GM23248 (cell line): ENCODE measurements around the gene STARD13. TPM values are rescaled to one million over a fixed set of nuclear protein-coding genes. Genes with fewer than 3 reads are reported as not detected.

Source experiments
- DNase-seq: peaks from one replicate; pipeline ENCODE4 v3.0.0-alpha.2; 2015
- H2AFZ ChIP-seq: fragments of 200-600 bp; sonication (generic); 2 replicates; pipeline ENCODE4 v1.6.1; 2016; ENCODE audit warnings: antibody characterized with exemption
- H3F3A ChIP-seq: fragments of 200-600 bp; sonication (generic); 2 replicates; pipeline ENCODE4 v1.6.1; 2016; ENCODE audit warnings: mild to moderate bottlenecking, antibody characterized with exemption, mixed run types; ENCODE audit not compliant: insufficient read depth
- H3K27ac ChIP-seq: fragments of 200-600 bp; sonication (generic); 2 replicates; pipeline ENCODE4 v1.5.1; 2016; ENCODE audit warnings: mild to moderate bottlenecking
- H3K27me3 ChIP-seq: fragments of 200-600 bp; sonication (generic); replicated peaks from 2 replicates; pipeline ENCODE4 v1.6.1; 2016; ENCODE audit warnings: mild to moderate bottlenecking; ENCODE audit not compliant: insufficient read depth
- H3K36me3 ChIP-seq: fragments of 200-600 bp; sonication (generic); 2 replicates; pipeline ENCODE4 v1.6.1; 2016; ENCODE audit warnings: low read depth, mild to moderate bottlenecking
- H3K4me1 ChIP-seq: fragments of 200-600 bp; sonication (generic); 2 replicates; pipeline ENCODE4 v1.6.1; 2016; ENCODE audit warnings: mild to moderate bottlenecking; ENCODE audit not compliant: insufficient read depth
- H3K4me2 ChIP-seq: fragments of 200-600 bp; sonication (generic); one replicate; pipeline ENCODE4 v1.6.1; 2016; ENCODE audit warnings: mild to moderate bottlenecking; ENCODE audit not compliant: unreplicated experiment
- H3K4me3 ChIP-seq: fragments of 200-600 bp; sonication (generic); 2 replicates; pipeline ENCODE4 v1.5.1; 2016; ENCODE audit warnings: mild to moderate bottlenecking
- H3K79me2 ChIP-seq: fragments of 200-600 bp; sonication (generic); 2 replicates; pipeline ENCODE4 v1.6.1; 2016; ENCODE audit warnings: mild to moderate bottlenecking; ENCODE audit not compliant: insufficient read depth
- H3K9ac ChIP-seq: fragments of 200-600 bp; sonication (generic); 2 replicates; pipeline ENCODE4 v1.6.1; 2016; ENCODE audit warnings: mild to moderate bottlenecking
- H3K9me2 ChIP-seq: fragments of 200-600 bp; sonication (generic); 2 replicates; pipeline ENCODE4 v1.6.1; 2016; ENCODE audit warnings: mixed run types, mild to moderate bottlenecking, moderate library complexity; ENCODE audit not compliant: insufficient read depth
- H3K9me3 ChIP-seq: fragments of 200-600 bp; sonication (generic); one replicate; pipeline ENCODE4 v1.6.1; 2017; ENCODE audit warnings: low read depth
- H4K20me1 ChIP-seq: fragments of 200-600 bp; sonication (generic); 2 replicates; pipeline ENCODE4 v1.6.0; 2016; ENCODE audit not compliant: insufficient read depth
- EZH2 ChIP-seq: fragments of 200-600 bp; sonication (generic); IDR thresholded peaks from 2 replicates; pipeline ENCODE4 v1.6.1; 2018; ENCODE audit warnings: antibody characterized with exemption, mild to moderate bottlenecking; ENCODE audit not compliant: insufficient read depth, poor library complexity, severe bottlenecking
- EZH2phosphoT487 ChIP-seq: fragments of 200-600 bp; sonication (generic); IDR thresholded peaks from 2 replicates; pipeline ENCODE4 v1.6.1; 2018; ENCODE audit warnings: antibody characterized with exemption, moderate library complexity, mild to moderate bottlenecking, low read depth; ENCODE audit not compliant: insufficient read depth
- WGBS, 2 experiments: methylation state at CpG; one replicate each; pipeline ENCODE4 v1.1.6; 2015 to 2017; ENCODE audit warnings: low lambda C conversion rate in 2 of 2, low coverage in 1 of 2; ENCODE audit errors: missing lambda C conversion rate in 2 of 2; 5-methylcytosine and 5-hydroxymethylcytosine counted together
- in situ Hi-C: fragments of 300-500 bp; cut with MboI; formaldehyde crosslinking; loops from 2 replicates; pipeline ENCODE4 v1.15.0; 2020
- polyA plus RNA-seq: library from polyadenylated mRNA; unstranded; fragments of >200 nt; fragmentation: Nextera tagmentation; extraction: Ambion mirVana; gene quantifications from 2 replicates; pipeline ENCODE4 v1.2.1, GENCODE V29; 2016
- total RNA-seq: library from RNA; depleted of rRNA; stranded (reverse); fragments of >200 nt; shearing (Covaris generic); gene quantifications from 2 replicates; pipeline ENCODE4 v1.2.3, GENCODE V29; 2014; rRNA removed

The STARD13 gene, protein sequence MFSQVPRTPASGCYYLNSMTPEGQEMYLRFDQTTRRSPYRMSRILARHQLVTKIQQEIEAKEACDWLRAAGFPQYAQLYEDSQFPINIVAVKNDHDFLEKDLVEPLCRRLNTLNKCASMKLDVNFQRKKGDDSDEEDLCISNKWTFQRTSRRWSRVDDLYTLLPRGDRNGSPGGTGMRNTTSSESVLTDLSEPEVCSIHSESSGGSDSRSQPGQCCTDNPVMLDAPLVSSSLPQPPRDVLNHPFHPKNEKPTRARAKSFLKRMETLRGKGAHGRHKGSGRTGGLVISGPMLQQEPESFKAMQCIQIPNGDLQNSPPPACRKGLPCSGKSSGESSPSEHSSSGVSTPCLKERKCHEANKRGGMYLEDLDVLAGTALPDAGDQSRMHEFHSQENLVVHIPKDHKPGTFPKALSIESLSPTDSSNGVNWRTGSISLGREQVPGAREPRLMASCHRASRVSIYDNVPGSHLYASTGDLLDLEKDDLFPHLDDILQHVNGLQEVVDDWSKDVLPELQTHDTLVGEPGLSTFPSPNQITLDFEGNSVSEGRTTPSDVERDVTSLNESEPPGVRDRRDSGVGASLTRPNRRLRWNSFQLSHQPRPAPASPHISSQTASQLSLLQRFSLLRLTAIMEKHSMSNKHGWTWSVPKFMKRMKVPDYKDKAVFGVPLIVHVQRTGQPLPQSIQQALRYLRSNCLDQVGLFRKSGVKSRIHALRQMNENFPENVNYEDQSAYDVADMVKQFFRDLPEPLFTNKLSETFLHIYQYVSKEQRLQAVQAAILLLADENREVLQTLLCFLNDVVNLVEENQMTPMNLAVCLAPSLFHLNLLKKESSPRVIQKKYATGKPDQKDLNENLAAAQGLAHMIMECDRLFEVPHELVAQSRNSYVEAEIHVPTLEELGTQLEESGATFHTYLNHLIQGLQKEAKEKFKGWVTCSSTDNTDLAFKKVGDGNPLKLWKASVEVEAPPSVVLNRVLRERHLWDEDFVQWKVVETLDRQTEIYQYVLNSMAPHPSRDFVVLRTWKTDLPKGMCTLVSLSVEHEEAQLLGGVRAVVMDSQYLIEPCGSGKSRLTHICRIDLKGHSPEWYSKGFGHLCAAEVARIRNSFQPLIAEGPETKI
- total RNA-seq (13.4 and 16.6 TPM in 2 replicates), polyA plus RNA-seq (13.2 and 13.8 TPM in 2 replicates)

DNA sequence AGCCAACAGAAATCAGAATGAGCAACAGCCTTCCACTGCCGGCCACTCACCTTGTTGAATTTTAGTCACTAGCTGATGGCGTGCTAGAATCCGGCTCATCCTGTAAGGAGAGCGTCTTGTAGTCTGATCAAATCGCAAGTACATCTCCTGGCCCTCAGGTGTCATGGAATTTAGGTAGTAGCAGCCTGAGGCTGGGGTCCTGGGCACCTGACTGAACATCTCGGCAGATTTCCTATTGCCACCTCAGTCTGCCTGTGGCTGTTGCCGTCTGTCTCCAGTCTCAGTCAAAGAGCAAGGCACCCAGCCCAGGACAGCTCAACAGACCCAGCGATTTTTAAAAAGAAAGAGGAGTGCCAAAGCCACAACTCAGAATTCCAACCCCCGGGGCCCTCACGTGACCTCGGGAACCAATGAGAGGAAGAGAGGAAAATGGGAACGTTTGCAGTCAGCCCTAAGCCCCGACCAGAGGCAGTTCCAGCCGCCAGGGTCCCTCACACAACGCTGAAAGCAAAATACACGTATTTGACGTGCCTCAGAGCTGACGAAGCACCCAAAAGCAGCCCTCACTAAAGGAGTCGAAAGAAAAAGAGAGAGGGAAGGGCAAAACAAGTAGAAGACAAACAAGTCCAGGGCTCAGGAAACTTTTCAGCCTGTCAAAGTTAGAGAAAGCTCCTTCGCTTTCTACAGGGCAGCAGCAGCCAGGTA lies at the start of gene STARD13:
STARD13 (minus strand) TSS at position 336 of the 705 bp plus-strand sequence; CDS start at position 219, 117 bp downstream.
- peaks cover 47% of the 10 kb centered on the region for H3K79me2 ChIP-seq
- no peaks in the 10 kb centered on the region for H3K27me3 ChIP-seq
- peak within 1 kb of the TSS; percentile 85 for H2AFZ ChIP-seq
- in situ Hi-C loops = no loop called here
- peak within 1 kb of the TSS; percentile 98 for H3K4me3 ChIP-seq
- WGBS, 2 experiments = 0 to 1% methylated on average over 20 of the region's 20 CpGs
- peak; percentile 99 for DNase-seq
- H3K4me1 ChIP-seq = peaks cover 35% of the 10 kb centered on the region
- H3K27ac ChIP-seq = peak within 1 kb of the TSS; percentile 95
- no peaks in the 10 kb centered on the region for H3K36me3 ChIP-seq
- no peaks in the 10 kb centered on the region for H4K20me1 ChIP-seq
- H3K4me2 ChIP-seq = peak within 1 kb of the TSS; percentile 96
- H3K9ac ChIP-seq = peak within 1 kb of the TSS; percentile 95
- TF ChIP-seq EZH2 (no peak), EZH2phosphoT487 (no peak)
- H3K9me2 ChIP-seq = no peaks in the 10 kb centered on the region
- no peaks in the 10 kb centered on the region for H3K9me3 ChIP-seq
- H3F3A ChIP-seq = peaks cover 55% of the 10 kb centered on the region

DNA sequence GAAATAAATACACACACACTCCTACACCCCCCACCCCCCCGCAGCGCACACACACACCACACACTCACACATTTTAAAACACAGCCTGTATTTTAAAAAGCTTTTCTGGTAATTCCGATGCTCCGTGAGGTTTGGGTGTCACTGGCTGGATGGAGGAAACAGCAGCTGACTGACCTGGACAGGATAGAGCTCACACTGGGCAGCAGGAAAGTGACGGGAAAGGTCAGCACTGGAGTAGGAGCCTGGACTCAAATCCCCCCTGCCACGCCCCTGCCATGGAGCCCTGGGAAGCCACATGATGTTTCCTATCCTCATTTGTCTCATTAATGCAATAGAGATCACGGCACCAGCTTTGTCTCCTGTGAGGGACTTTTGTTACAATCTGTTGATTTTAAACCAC lies 49.3 kb upstream of the STARD13 start:
- Histone ChIP-seq H2AFZ (no peak overlapping the region), H3K9me3 (no peaks in the 10 kb centered on the region), H3K4me3 (no peak overlapping the region), H3K27ac (no peak overlapping the region), H4K20me1 (no peaks in the 10 kb centered on the region), H3K36me3 (no peaks in the 10 kb centered on the region), H3K79me2 (no peaks in the 10 kb centered on the region), H3F3A (no peaks in the 10 kb centered on the region), H3K4me2 (no peak overlapping the region), H3K4me1 (no peaks in the 10 kb centered on the region), H3K9ac (no peak overlapping the region), H3K27me3 (no peaks in the 10 kb centered on the region), H3K9me2 (no peaks in the 10 kb centered on the region)
- TF ChIP-seq EZH2 = no peak
- no peak for TF ChIP-seq EZH2phosphoT487
- WGBS, 2 experiments = 92 to 93% methylated on average over 7 of the region's 7 CpGs
- in situ Hi-C loops = no loop called here
- DNase-seq = no peak

DNA sequence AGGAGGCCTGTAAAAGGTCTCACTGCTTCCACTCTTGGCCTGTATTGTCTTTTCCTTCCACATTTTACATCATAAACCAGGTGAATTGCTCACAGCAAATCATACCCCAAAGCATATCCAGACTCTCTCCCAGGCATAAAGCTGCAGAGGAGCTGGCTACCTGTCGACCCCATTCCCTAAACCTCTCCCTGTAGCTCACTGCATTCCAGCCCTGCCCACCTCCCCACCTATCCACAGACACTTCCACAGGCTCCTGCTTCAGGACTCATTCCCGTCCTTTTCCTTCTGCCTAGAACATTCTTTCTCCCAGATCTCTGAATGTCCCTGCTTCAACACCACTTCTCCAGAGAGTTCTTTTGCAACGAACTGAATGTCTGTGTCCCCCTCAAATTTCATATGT lies 46.4 kb upstream of the STARD13 start:
- Histone ChIP-seq H3K27ac (no peak overlapping the region), H3K9me3 (no peaks in the 10 kb centered on the region), H3K36me3 (no peaks in the 10 kb centered on the region), H4K20me1 (no peaks in the 10 kb centered on the region), H3K4me3 (no peak overlapping the region), H3K9ac (no peak overlapping the region), H3K9me2 (no peaks in the 10 kb centered on the region), H3K79me2 (no peaks in the 10 kb centered on the region), H3K27me3 (no peaks in the 10 kb centered on the region), H2AFZ (no peak overlapping the region), H3K4me2 (no peak overlapping the region), H3F3A (no peaks in the 10 kb centered on the region), H3K4me1 (no peaks in the 10 kb centered on the region)
- DNase-seq = no peak
- TF ChIP-seq EZH2 (no peak), EZH2phosphoT487 (no peak)
- WGBS, 2 experiments = 89 to 95% methylated on average over 3 of the region's 3 CpGs
- in situ Hi-C loops = no loop called here

DNA sequence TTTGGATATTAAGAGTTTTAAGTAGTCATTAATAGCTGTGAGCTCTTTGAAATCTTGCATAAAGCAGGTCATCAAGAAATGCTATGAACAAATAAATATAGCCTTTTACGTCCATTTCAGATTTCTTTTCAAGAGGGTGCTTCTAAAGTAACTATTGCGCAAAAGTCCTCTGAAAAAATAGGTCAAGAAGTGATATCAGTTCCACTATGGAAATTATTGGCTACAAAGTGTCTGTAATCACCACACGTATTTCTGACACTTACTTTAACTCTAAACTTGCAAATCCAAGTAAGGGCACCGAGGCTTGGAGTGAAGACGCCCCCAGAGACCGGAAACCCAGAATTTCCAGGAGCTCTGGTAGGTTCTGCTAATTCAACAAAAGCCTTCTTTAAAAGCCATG lies 44.9 kb upstream of the STARD13 start:
- in situ Hi-C loops = no loop called here
- Histone ChIP-seq H3K79me2 (no peaks in the 10 kb centered on the region), H3K4me3 (no peak overlapping the region), H3K9me2 (no peaks in the 10 kb centered on the region), H3K4me1 (no peaks in the 10 kb centered on the region), H3K9me3 (no peaks in the 10 kb centered on the region), H3K27ac (no peak overlapping the region), H2AFZ (no peak overlapping the region), H3K36me3 (no peaks in the 10 kb centered on the region), H3K9ac (no peak overlapping the region), H3K4me2 (no peak overlapping the region), H3K27me3 (no peaks in the 10 kb centered on the region), H3F3A (no peaks in the 10 kb centered on the region), H4K20me1 (no peaks in the 10 kb centered on the region)
- no peak for TF ChIP-seq EZH2phosphoT487
- no peak for DNase-seq
- 94 to 96% methylated on average over 6 of the region's 6 CpGs for WGBS, 2 experiments
